ENCODE data around the gene CDSN.

The CDSN gene

DNA sequence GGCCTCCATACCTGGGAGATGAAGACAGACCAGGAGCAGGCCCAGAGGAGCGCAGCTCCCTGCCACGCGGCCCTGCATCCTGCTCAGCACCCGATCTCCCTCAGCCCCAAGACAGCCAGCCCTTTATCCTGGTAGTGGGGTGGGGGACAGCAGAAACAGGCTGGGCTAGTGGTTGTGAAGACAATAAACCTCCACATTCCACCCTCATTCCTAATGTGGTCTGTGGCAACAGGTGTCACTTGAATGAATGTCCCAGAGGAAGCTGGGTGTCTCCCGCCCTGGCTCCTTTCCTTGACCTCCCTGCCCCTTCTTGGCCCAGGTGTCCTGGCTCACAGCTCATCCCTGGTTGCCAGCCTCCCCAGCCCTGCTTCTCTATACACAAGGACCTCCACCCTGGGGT, 7.8 kb downstream of the CDSN start, which contains the start of gene C6orf15:
C6orf15 (minus strand) TSS at position 98 of the 400 bp plus-strand sequence; CDS start at position 78, 20 bp downstream.
- no peaks in the 10 kb centered on the region for H3K79me2 ChIP-seq (ENCODE audit: low read length)
- H3K27ac ChIP-seq (ENCODE audit: low read length): no peak within 1 kb of the TSS
- H3K36me3 ChIP-seq (replicated peaks; ENCODE audit: low read depth, low read length): no peaks in the 10 kb centered on the region
- no peak within 1 kb of the TSS for H2AFZ ChIP-seq (ENCODE audit: low read depth, low read length)
- H3K4me1 ChIP-seq (ENCODE audit: low read length): peaks cover 33% of the 10 kb centered on the region
- no peaks in the 10 kb centered on the region for H4K20me1 ChIP-seq (ENCODE audit: insufficient read depth, low read length)
- no peaks in the 10 kb centered on the region for H3K9me3 ChIP-seq (ENCODE audit: insufficient read depth, low read length)
- TF ChIP-seq, protein P1, sequence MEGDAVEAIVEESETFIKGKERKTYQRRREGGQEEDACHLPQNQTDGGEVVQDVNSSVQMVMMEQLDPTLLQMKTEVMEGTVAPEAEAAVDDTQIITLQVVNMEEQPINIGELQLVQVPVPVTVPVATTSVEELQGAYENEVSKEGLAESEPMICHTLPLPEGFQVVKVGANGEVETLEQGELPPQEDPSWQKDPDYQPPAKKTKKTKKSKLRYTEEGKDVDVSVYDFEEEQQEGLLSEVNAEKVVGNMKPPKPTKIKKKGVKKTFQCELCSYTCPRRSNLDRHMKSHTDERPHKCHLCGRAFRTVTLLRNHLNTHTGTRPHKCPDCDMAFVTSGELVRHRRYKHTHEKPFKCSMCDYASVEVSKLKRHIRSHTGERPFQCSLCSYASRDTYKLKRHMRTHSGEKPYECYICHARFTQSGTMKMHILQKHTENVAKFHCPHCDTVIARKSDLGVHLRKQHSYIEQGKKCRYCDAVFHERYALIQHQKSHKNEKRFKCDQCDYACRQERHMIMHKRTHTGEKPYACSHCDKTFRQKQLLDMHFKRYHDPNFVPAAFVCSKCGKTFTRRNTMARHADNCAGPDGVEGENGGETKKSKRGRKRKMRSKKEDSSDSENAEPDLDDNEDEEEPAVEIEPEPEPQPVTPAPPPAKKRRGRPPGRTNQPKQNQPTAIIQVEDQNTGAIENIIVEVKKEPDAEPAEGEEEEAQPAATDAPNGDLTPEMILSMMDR (IDR thresholded peaks at IDR 0.05; ENCODE audit: low read depth, low read length): no peak
- no peak for TF ChIP-seq EZH2phosphoT487 (IDR thresholded peaks at IDR 0.05; ENCODE audit: low read depth)
- no peak within 1 kb of the TSS for H3K9ac ChIP-seq (ENCODE audit: low read length)
- no peak within 1 kb of the TSS for H3K4me2 ChIP-seq (ENCODE audit: low read length)
- peaks cover 17% of the 10 kb centered on the region for H3K27me3 ChIP-seq (ENCODE audit: low read depth, low read length)
- no peak within 1 kb of the TSS for H3K4me3 ChIP-seq (ENCODE audit: low read length)

GRCh38 chr6:31111712-31112111, 8.5 kb downstream of the CDSN start:
- Histone ChIP-seq H2AFZ (ENCODE audit: low read depth, low read length) (no peak overlapping the region), H3K27ac (ENCODE audit: low read length) (no peak overlapping the region), H3K4me1 (ENCODE audit: low read length) (peaks cover 33% of the 10 kb centered on the region), H3K4me2 (ENCODE audit: low read length) (no peak overlapping the region), H3K9ac (ENCODE audit: low read length) (no peak overlapping the region), H3K9me3 (ENCODE audit: insufficient read depth, low read length) (no peaks in the 10 kb centered on the region), H3K36me3 (replicated peaks; ENCODE audit: low read depth, low read length) (no peaks in the 10 kb centered on the region), H3K79me2 (ENCODE audit: low read length) (no peaks in the 10 kb centered on the region), H3K27me3 (ENCODE audit: low read depth, low read length) (peaks cover 17% of the 10 kb centered on the region), H3K4me3 (ENCODE audit: low read length) (no peak overlapping the region), H4K20me1 (ENCODE audit: insufficient read depth, low read length) (no peaks in the 10 kb centered on the region)
- no peak for TF ChIP-seq EZH2phosphoT487 (IDR thresholded peaks at IDR 0.05; ENCODE audit: low read depth)
- TF ChIP-seq, protein P1 (IDR thresholded peaks at IDR 0.05; ENCODE audit: low read depth, low read length): no peak

- H3K27ac ChIP-seq (ENCODE audit: low read length): no peak overlapping the region
- TF ChIP-seq, protein P1 (IDR thresholded peaks at IDR 0.05; ENCODE audit: low read depth, low read length): no peak
- no peak for TF ChIP-seq EZH2phosphoT487 (IDR thresholded peaks at IDR 0.05; ENCODE audit: low read depth)
- H3K4me3 ChIP-seq (ENCODE audit: low read length): no peak overlapping the region
- H4K20me1 ChIP-seq (ENCODE audit: insufficient read depth, low read length): no peaks in the 10 kb centered on the region
- no peak overlapping the region for H3K9ac ChIP-seq (ENCODE audit: low read length)
- H3K4me1 ChIP-seq (ENCODE audit: low read length): peaks cover 32% of the 10 kb centered on the region
- no peaks in the 10 kb centered on the region for H3K9me3 ChIP-seq (ENCODE audit: insufficient read depth, low read length)
- H3K27me3 ChIP-seq (ENCODE audit: low read depth, low read length): peaks cover 17% of the 10 kb centered on the region
- no peak overlapping the region for H2AFZ ChIP-seq (ENCODE audit: low read depth, low read length)
- H3K4me2 ChIP-seq (ENCODE audit: low read length): no peak overlapping the region
- no peaks in the 10 kb centered on the region for H3K36me3 ChIP-seq (replicated peaks; ENCODE audit: low read depth, low read length)
- H3K79me2 ChIP-seq (ENCODE audit: low read length): no peaks in the 10 kb centered on the region
Observed at GRCh38 chr6:31110825-31111582, 9.2 kb downstream of the CDSN start.

DNA sequence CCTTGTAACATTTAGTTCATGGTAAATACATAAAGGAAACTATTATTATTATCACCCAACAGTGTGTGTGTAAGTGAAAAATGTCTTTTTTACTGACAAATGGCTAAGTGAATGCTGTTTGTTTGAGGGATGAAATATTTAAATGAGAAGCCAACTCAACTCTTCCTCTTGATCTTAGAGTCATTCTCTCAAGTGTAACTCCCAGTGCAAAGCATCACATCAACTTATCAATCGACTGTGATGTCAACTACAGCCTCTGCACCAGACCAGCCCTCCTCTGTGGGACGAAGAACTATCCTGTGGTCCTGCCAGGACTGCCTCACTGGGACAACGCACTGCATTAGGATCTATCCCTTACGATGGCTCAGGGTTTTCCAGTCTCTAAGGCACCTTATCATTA, 13.2 kb downstream of the CDSN start:
- Histone ChIP-seq H2AFZ (ENCODE audit: low read depth, low read length) (no peak overlapping the region), H3K9me3 (ENCODE audit: insufficient read depth, low read length) (no peaks in the 10 kb centered on the region), H4K20me1 (ENCODE audit: insufficient read depth, low read length) (no peaks in the 10 kb centered on the region), H3K27me3 (ENCODE audit: low read depth, low read length) (peaks cover 17% of the 10 kb centered on the region), H3K4me2 (ENCODE audit: low read length) (no peak overlapping the region), H3K4me3 (ENCODE audit: low read length) (no peak overlapping the region), H3K36me3 (replicated peaks; ENCODE audit: low read depth, low read length) (no peaks in the 10 kb centered on the region), H3K79me2 (ENCODE audit: low read length) (no peaks in the 10 kb centered on the region), H3K9ac (ENCODE audit: low read length) (no peak overlapping the region), H3K27ac (ENCODE audit: low read length) (no peak overlapping the region), H3K4me1 (ENCODE audit: low read length) (peaks cover 13% of the 10 kb centered on the region)
- TF ChIP-seq, protein P1 (IDR thresholded peaks at IDR 0.05; ENCODE audit: low read depth, low read length): no peak
- TF ChIP-seq EZH2phosphoT487 (IDR thresholded peaks at IDR 0.05; ENCODE audit: low read depth): no peak

All from OCI-LY3 (cell line).